ENCODE results near the gene CDK5RAP2. TPM values are rescaled to one million over a fixed set of nuclear protein-coding genes. Genes with fewer than 3 reads are reported as not detected.
A peak's percentile ranks its signal among the peaks of the same experiment; 100 is the strongest.
"Not testable (repeated sequence)": the region's sequence is repeated elsewhere in the genome, so short reads cannot be mapped to it uniquely, and the experiment has no call there.

The CDK5RAP2 gene
- total RNA-seq, 1 donor from 2014 or later: 26.8 TPM

- no peak for DNase-seq
Observed at GRCh38 chr9:120542701-120543490, 37.1 kb downstream of the CDK5RAP2 start.

- no peak for DNase-seq
Observed at GRCh38 chr9:120541921-120542320, 38.0 kb downstream of the CDK5RAP2 start.

- no peak for DNase-seq
Observed at GRCh38 chr9:120539951-120540350, 40.0 kb downstream of the CDK5RAP2 start.

- no peak for DNase-seq
Observed at GRCh38 chr9:120538339-120538738, 41.6 kb downstream of the CDK5RAP2 start.

GRCh38 chr9:120536949-120537640, 42.9 kb downstream of the CDK5RAP2 start:
- no peak for DNase-seq

- no peak for DNase-seq
Observed at GRCh38 chr9:120536094-120536493, 43.9 kb downstream of the CDK5RAP2 start.

- no peak for DNase-seq
Observed at GRCh38 chr9:120534266-120534665, 45.7 kb downstream of the CDK5RAP2 start.

GRCh38 chr9:120532891-120533290, 47.1 kb downstream of the CDK5RAP2 start:
- no peak for DNase-seq

- DNase-seq: no peak
Observed at GRCh38 chr9:120532475-120532874, 47.5 kb downstream of the CDK5RAP2 start.

GRCh38 chr9:120531683-120532300, 48.2 kb downstream of the CDK5RAP2 start:
- no peak for DNase-seq

- DNase-seq: not testable (repeated sequence)
Observed at GRCh38 chr9:120530220-120530832, 49.6 kb downstream of the CDK5RAP2 start.

- DNase-seq: no peak
Observed at GRCh38 chr9:120528829-120529228, 51.1 kb downstream of the CDK5RAP2 start.

GRCh38 chr9:120528327-120528726, 51.6 kb downstream of the CDK5RAP2 start:
- DNase-seq: no peak

- DNase-seq: no peak
Observed at GRCh38 chr9:120526534-120526933, 53.4 kb downstream of the CDK5RAP2 start.

GRCh38 chr9:120524863-120525262, 55.1 kb downstream of the CDK5RAP2 start:
- no peak for DNase-seq

- no peak for DNase-seq
Observed at GRCh38 chr9:120524038-120524437, 55.9 kb downstream of the CDK5RAP2 start.

GRCh38 chr9:120522558-120522957, 57.4 kb downstream of the CDK5RAP2 start:
- no peak for DNase-seq

GRCh38 chr9:120522032-120522431, 57.9 kb downstream of the CDK5RAP2 start:
- DNase-seq: no peak

- DNase-seq: no peak
Observed at GRCh38 chr9:120521101-120521500, 58.9 kb downstream of the CDK5RAP2 start.

- not testable (repeated sequence) for DNase-seq
Observed at GRCh38 chr9:120515996-120516395, 64.0 kb downstream of the CDK5RAP2 start.

- not testable (repeated sequence) for DNase-seq
Observed at GRCh38 chr9:120515481-120515880, 64.5 kb downstream of the CDK5RAP2 start.

- DNase-seq: peak; percentile 29
Observed at GRCh38 chr9:120514405-120514804, 65.6 kb downstream of the CDK5RAP2 start.
